Measurements from ENCODE around the gene NAALADL2.

- TF ChIP-seq CTCF (conservative IDR thresholded peaks at IDR 0.05; ENCODE audit: low read depth, low read length) (no peak), CHD1 (IDR thresholded peaks at IDR 0.05; ENCODE audit: low read depth, low read length) (no peak), BHLHE40 (IDR thresholded peaks at IDR 0.05; ENCODE audit: low read depth, low read length) (no peak)
Observed at GRCh38 chr3:175270866-175271265, 411.7 kb downstream of the NAALADL2 start.

All from IMR-90 (cell line).